ENCODE data around the gene TOR1AIP1. TPM values are rescaled to one million over a fixed set of nuclear protein-coding genes. Genes with fewer than 3 reads are reported as not detected.

Gene TOR1AIP1
- total and polyA plus RNA-seq, 2 of the 4 experiments (the other 2 are of a cell fraction): 20.7 to 64.5 TPM

DNA sequence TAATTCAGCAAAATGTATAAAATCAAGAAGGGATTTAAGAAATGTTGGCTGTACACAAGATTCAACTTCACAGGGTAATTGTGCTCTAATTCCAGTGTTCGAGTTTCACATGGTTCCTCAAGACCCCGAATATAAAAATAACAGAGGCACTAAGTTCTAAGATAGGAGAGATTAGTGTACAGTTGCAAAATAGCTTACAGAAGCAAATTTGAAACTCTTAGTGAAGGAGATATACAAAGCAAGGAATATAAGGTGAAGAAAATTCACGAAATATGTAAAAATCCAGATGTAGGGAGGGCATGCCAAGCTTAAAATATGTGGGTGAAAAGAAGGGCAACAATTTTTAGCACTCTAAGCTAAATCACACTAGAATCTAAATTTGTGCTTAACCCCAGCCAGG, 33.9 kb upstream of the TOR1AIP1 start:
- H3K9me3 ChIP-seq (ENCODE audit: control insufficient read depth, insufficient read depth, low read length): no peaks in the 10 kb centered on the region
- WGBS, 2 experiments (ENCODE audit: extremely low coverage in 2 of 2, insufficient read length in 1 of 2): no CpG with 5 or more reads among the region's 3 CpGs
- H4K20me1 ChIP-seq (ENCODE audit: insufficient read depth, low read length): no peaks in the 10 kb centered on the region
- TF ChIP-seq MAFK (IDR thresholded peaks at IDR 0.05; ENCODE audit: low read depth, low read length): peak; percentile 68
- no peak for TF ChIP-seq RAD21 (IDR thresholded peaks at IDR 0.05; ENCODE audit: low read length)
- intact Hi-C loops (cut with micrococcal nuclease): no loop called here
- no peaks in the 10 kb centered on the region for H3K27me3 ChIP-seq (ENCODE audit: control insufficient read depth, insufficient read depth, low read length)
- H3K23ac ChIP-seq (ENCODE audit: low read depth, low read length): no peak overlapping the region
- dilution Hi-C loops (cut with HindIII; ENCODE audit: low sequenced_read_pairs, unreplicated experiment): no loop called here
- no peak overlapping the region for H2BK5ac ChIP-seq (ENCODE audit: low read depth, low read length, poor library complexity, severe bottlenecking)
- H3K9me1 ChIP-seq (ENCODE audit: insufficient read depth, low read length): 0 out of 2 replicates have a peak, but pooled peaks cover 3% of the 10 kb centered on the region
- no peak overlapping the region for H3K18ac ChIP-seq (ENCODE audit: low read depth, low read length)
- H3K56ac ChIP-seq (ENCODE audit: extremely low read depth, insufficient read depth, low read length): no peak overlapping the region
- no peak overlapping the region for H2AK5ac ChIP-seq (ENCODE audit: low read depth, low read length)
- POLR2A ChIA-PET (ENCODE audit: unreplicated experiment): no interaction called here
- no peak overlapping the region for H2BK15ac ChIP-seq (ENCODE audit: low read depth, low read length)
- H3K4me2 ChIP-seq (ENCODE audit: low read depth, low read length): no peak overlapping the region
- in situ Hi-C loops (cut with MboI; ENCODE audit: low sequenced_read_pairs): no loop called here
- DNase-seq (no peak), ATAC-seq (ENCODE audit: low read depth) (no peak)
- no peak overlapping the region for H3K14ac ChIP-seq (replicated peaks; ENCODE audit: low read depth, low read length)
- H3K27ac ChIP-seq (ENCODE audit: insufficient read depth, low read length): no peak overlapping the region
- H2AFZ ChIP-seq (replicated peaks; ENCODE audit: low read length, poor library complexity): no peak overlapping the region
- no peak overlapping the region for H4K5ac ChIP-seq (ENCODE audit: low read depth, low read length)
- peaks cover 39% of the 10 kb centered on the region for H3K36me3 ChIP-seq (ENCODE audit: control insufficient read depth, insufficient read depth, low read length)
- no peak overlapping the region for H3K4ac ChIP-seq (ENCODE audit: low read depth, low read length)
- BruUV-seq (replicated peaks): no TSS peak
- no peaks in the 10 kb centered on the region for H3K4me1 ChIP-seq (ENCODE audit: control insufficient read depth, insufficient read depth, low read length)
- H2BK120ac ChIP-seq (ENCODE audit: low read depth, low read length): no peak overlapping the region
- no peak overlapping the region for H3K9ac ChIP-seq (ENCODE audit: low read depth, low read length)
- H2AK9ac ChIP-seq (replicated peaks; ENCODE audit: low read depth, low read length, poor library complexity): no peak overlapping the region
- no peak overlapping the region for H4K91ac ChIP-seq (ENCODE audit: insufficient read depth, low read depth, low read length)
- CTCF ChIA-PET: interaction anchor here (1.6 kb wide), 1 partner anchor 10 kb away, joined by 5 read pairs; no protein-coding TSS in a partner anchor
- H2BK20ac ChIP-seq (ENCODE audit: low read depth, low read length): no peak overlapping the region
- H3K79me1 ChIP-seq (ENCODE audit: low read depth in 1 of 2, low read length in 2 of 2): peaks cover 6 to 11% of the 10 kb centered on the region in 2 experiments
- H4K8ac ChIP-seq (ENCODE audit: low read depth in 2 of 2, low read length in 2 of 2): no peak overlapping the region
- no peak overlapping the region for H3K4me3 ChIP-seq (ENCODE audit: insufficient read depth, low read depth, low read length)

Measured in IMR-90 (cell line).